Heart left ventricle (tissue), 16 donors: ENCODE data around the gene MRPS16. TPM values are rescaled to one million over a fixed set of nuclear protein-coding genes. Genes with fewer than 3 reads are reported as not detected.
"Not testable (repeated sequence)": the region's sequence is repeated elsewhere in the genome, so short reads cannot be mapped to it uniquely, and the experiment has no call there.

Source experiments
- ATAC-seq, 4 donors: fragments of 200-7000 bp; cut with Tn5 transposase; one replicate each; pipeline ENCODE4 v1.9.1; 2020 to 2022; ENCODE audit warnings: moderate library complexity in 4 of 4, mild to moderate bottlenecking in 3 of 4, moderate number of reproducible peaks in 1 of 4
- DNase-seq, 5 donors: peaks; one replicate each; pipeline ENCODE4 v3.0.0-alpha.2; 2020
- H3K27ac ChIP-seq, 12 donors: fragments of 200-600 bp; sonication (generic) in 4 of 12; one replicate each; pipeline versions ENCODE4 v1.5.0 to v1.8.0; 2016 to 2022; ENCODE audit warnings: mild to moderate bottlenecking in 2 of 12
- H3K27me3 ChIP-seq, 9 donors: fragments of 200-600 bp; sonication (generic) in 2 of 9; one replicate each; pipeline versions ENCODE4 v1.5.1 to v1.8.0; 2016 to 2022; ENCODE audit warnings: mild to moderate bottlenecking in 3 of 9
- H3K36me3 ChIP-seq, 9 donors: fragments of 200-600 bp; sonication (generic) in 2 of 9; one replicate each; pipeline versions ENCODE4 v1.5.0 to v1.8.0; 2018 to 2022; ENCODE audit warnings: mild to moderate bottlenecking in 2 of 9
- H3K4me1 ChIP-seq, 12 donors: fragments of 200-600 bp; sonication (generic) in 4 of 12; one replicate each; pipeline versions ENCODE4 v1.5.0 to v1.8.0; 2016 to 2022; ENCODE audit warnings: mild to moderate bottlenecking in 3 of 12
- H3K4me3 ChIP-seq, 12 donors: fragments of 200-600 bp; sonication (generic) in 4 of 12; one replicate each; pipeline versions ENCODE4 v1.5.0 to v1.8.0; 2017 to 2022; ENCODE audit warnings: mild to moderate bottlenecking in 9 of 12, moderate library complexity in 4 of 12
- H3K9me3 ChIP-seq, 12 donors: fragments of 200-600 bp; sonication (generic) in 4 of 12; one replicate each; pipeline versions ENCODE4 v1.5.0 to v1.8.0; 2016 to 2022; ENCODE audit warnings: mild to moderate bottlenecking in 1 of 12
- POLR2A ChIP-seq, 2 donors: fragments of 450-650 bp; IDR thresholded peaks; one replicate each; pipeline ENCODE4 v1.6.1; 2017; ENCODE audit warnings: antibody characterized with exemption in 2 of 2, mild to moderate bottlenecking in 2 of 2, moderate library complexity in 2 of 2
- WGBS, 4 donors: extraction: QIAGEN DNeasy Blood & Tissue Kit in 2 of 4; methylation state at CpG; one replicate each; pipeline versions ENCODE4 v1.1.5 to v1.1.7; 2013 to 2018; 5-methylcytosine and 5-hydroxymethylcytosine counted together
- intact Hi-C, 10 donors: fragments of 100-400 bp; cut with DNase I; formaldehyde crosslinking; loops; one replicate each; pipeline versions ENCODE4 v1.11.1 to v1.14.2; 2022
- polyA plus RNA-seq, 2 donors: library from polyadenylated mRNA; stranded (reverse); fragments of 200-250 nt; gene quantifications; one replicate each; pipeline ENCODE4 v1.2.3, GENCODE V29; 2013
- total RNA-seq, 9 donors: library from RNA; depleted of rRNA in 2 of 9; stranded (reverse); fragments of >200 nt in 2 of 9; fragmentation: NEBNext Ultra II Directional in 3 of 9; extraction: Animal tissue kit (Norgen Biotek cat#: 25700) in 3 of 9; gene quantifications; one replicate each; pipeline versions ENCODE4 v1.1.0 to v1.2.4, GENCODE V29; 2016 to 2023
- TF ChIP-seq, protein P1 (sequence below), 12 donors: fragments of 200-600 bp; sonication (generic) in 4 of 12; IDR thresholded peaks; one replicate each; pipeline versions ENCODE4 v1.5.0 to v1.8.0; 2018 to 2022; ENCODE audit warnings: antibody characterized with exemption in 12 of 12, mild to moderate bottlenecking in 5 of 12
- donor health status: ischemic (EF 13 %, LVEDD 7.1; RV severe dilation, severe dysfunction).
- donor health status: healthy with polysubstance abuse.
- donor health status: DM: no; HTN: yes; CAD: no.
- donor health status: DM: no; HTN: no; CAD: no.
- donor health status: ischemic (EF 25% LVEDD 6.9; RV normal size, moderate dysfunction).
- donor health status: ischemic (EF 25% LVEDD 5.7; RV mildly dilated, moderate dysfunction).
- donor health status: healthy.
- donor health status: DM: yes; HTN: yes; CAD: no.
- donor health status: ischemic (EF 35%, LVEDD 5.7; RV mildly dilated, moderate dysfunction).
- donor health status: nonischemic (EF 11% LVEDD 7.7; RV severe dilation, severe dysfunction).
- donor health status: DM: yes; HTN: yes; CAD: no.
- donor health status: PGD.
- donor health status: ischemic (EF 29% LVEDD 5.4; RV normal size, mild dysfunction).
- donor health status: nonischemic (EF 23%, LVEDD 6.1; RV moderate dilation, normal function).

The MRPS16 gene
- total and polyA plus RNA-seq, 11 donors: 56.5 to 112 (median 101) TPM

DNA sequence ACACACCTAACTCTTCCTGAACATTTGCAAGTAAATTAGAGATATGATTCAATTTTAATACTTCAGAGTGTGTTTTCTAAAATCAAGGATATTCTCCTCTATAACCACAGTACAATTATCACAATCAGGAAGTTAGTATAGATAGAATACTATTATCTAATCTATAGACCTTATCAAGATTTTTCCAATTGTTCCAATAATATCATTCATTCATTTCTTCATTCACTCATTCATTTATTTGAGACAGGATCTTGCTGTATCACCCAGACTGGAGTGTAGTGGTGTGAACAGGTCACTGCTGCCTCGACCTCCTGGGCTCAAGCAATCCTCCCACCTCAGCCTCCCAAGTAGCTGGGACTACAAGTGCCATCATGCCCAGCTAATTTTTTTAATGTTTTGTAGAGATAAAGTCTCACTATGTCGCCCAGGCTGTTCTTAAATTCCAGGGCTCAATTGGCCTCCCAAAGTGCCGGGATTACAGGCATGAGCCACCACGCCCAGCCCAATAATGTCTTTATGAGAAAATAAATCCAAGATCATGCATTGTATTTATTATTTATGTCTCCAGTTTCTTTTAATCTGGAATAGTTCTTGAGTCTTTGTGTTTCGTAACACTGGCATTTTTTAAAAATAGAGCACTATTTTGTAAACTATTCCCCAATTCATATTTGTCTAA is 10.6 kb upstream of the MRPS16 start:
- H3K36me3 ChIP-seq: no peaks in the 10 kb centered on the region
- no peak for TF ChIP-seq POLR2A (IDR thresholded peaks at IDR 0.05)
- TF ChIP-seq, protein P1, sequence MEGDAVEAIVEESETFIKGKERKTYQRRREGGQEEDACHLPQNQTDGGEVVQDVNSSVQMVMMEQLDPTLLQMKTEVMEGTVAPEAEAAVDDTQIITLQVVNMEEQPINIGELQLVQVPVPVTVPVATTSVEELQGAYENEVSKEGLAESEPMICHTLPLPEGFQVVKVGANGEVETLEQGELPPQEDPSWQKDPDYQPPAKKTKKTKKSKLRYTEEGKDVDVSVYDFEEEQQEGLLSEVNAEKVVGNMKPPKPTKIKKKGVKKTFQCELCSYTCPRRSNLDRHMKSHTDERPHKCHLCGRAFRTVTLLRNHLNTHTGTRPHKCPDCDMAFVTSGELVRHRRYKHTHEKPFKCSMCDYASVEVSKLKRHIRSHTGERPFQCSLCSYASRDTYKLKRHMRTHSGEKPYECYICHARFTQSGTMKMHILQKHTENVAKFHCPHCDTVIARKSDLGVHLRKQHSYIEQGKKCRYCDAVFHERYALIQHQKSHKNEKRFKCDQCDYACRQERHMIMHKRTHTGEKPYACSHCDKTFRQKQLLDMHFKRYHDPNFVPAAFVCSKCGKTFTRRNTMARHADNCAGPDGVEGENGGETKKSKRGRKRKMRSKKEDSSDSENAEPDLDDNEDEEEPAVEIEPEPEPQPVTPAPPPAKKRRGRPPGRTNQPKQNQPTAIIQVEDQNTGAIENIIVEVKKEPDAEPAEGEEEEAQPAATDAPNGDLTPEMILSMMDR (IDR thresholded peaks at IDR 0.05): no peak
- 75 to 78% (median 77%) methylated on average over 5 of the region's 5 CpGs for WGBS, 4 donors
- H3K27ac ChIP-seq: no peak overlapping the region
- intact Hi-C loops: loop anchor here in 1 of 10 donors (10.0 kb wide), 1 partner anchor 382 kb away; the partner anchor contains the start of gene MYOZ1
- no peaks in the 10 kb centered on the region for H3K27me3 ChIP-seq
- ATAC-seq: no peak
- DNase-seq: no peak
- H3K9me3 ChIP-seq: peaks cover 0 to 11% (median 0%) of the 10 kb centered on the region in 12 donors
- H3K4me1 ChIP-seq: no peaks in the 10 kb centered on the region
- no peak overlapping the region for H3K4me3 ChIP-seq

DNA sequence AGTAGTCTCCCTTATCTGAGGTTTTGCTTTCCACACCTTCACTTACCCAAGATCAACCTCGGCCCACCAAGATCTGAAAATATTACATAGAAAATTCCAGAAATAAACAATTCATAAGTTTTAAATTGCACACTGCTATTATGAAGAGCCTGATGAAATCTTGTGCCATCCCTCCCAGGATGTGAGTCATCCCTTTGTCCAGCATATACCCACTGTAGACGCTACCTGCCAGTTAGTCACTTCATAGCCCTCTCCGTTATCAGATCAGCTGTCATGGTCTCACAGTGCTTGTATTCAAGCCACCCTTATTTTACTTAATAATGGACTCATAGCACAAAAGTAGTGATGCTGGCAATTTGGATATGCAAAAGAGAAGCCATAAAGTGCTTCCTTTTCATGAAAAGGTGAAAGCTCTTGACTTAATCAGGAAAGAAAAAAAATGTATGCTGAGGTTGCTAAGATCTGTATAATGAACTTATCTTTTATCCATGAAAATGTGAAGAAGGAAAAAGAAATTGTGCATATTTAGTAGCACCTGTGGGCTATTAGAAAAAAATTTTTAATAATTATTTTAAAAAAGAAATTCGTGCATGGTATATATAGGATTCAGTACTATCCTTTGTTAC is 9.8 kb upstream of the MRPS16 start:
- no peaks in the 10 kb centered on the region for H3K27me3 ChIP-seq
- intact Hi-C loops: loop anchor here in 1 of 10 donors (10.0 kb wide), 1 partner anchor 383 kb away; the partner anchor contains the start of gene MYOZ1
- H3K4me1 ChIP-seq: no peaks in the 10 kb centered on the region
- DNase-seq: no peak
- no peak overlapping the region for H3K4me3 ChIP-seq
- peaks cover 0 to 11% (median 0%) of the 10 kb centered on the region in 12 donors for H3K9me3 ChIP-seq
- no peak for ATAC-seq
- no peak overlapping the region for H3K27ac ChIP-seq
- H3K36me3 ChIP-seq: no peaks in the 10 kb centered on the region
- TF ChIP-seq, protein P1 (IDR thresholded peaks at IDR 0.05): no peak
- no peak for TF ChIP-seq POLR2A (IDR thresholded peaks at IDR 0.05)
- 63 to 72% (median 68%) methylated on average over 4 of the region's 4 CpGs for WGBS, 4 donors

DNA sequence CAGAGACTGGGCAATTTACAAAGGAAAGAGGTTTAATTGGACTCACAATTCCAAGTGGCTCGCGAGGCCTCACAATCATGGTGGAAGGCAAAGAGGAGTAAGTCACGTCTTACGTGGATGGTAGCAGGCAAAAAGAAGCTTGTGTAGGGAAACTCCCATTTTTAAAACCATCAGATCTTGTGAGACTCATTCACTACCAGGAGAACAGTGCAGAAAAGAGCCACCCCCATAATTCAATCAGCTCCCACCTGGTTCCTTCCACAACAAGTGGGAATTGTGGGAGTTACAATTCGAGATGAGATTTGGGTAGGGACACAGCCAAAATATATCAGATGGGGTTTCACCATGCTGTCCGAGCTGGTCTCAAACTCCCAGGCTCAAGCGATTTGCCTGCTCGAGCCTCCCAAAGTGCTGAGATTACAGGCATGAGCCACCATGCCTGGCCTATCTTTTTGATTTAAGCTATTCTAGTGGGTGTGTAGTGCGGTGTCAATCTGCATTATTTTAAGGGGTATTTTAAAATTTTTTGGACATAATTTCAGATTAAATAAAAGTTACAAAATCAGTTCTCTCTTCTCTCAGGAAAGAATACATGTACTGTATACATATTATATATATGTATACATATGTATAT is 9.0 kb upstream of the MRPS16 start:
- Histone ChIP-seq H3K27me3 (no peaks in the 10 kb centered on the region), H3K4me3 (no peak overlapping the region), H3K27ac (no peak overlapping the region), H3K9me3 (peaks cover 0 to 11% (median 0%) of the 10 kb centered on the region in 12 donors), H3K36me3 (no peaks in the 10 kb centered on the region), H3K4me1 (no peaks in the 10 kb centered on the region)
- DNase-seq: no peak
- TF ChIP-seq, protein P1 (IDR thresholded peaks at IDR 0.05): no peak
- no peak for TF ChIP-seq POLR2A (IDR thresholded peaks at IDR 0.05)
- WGBS, 4 donors: 85 to 92% (median 90%) methylated on average over 9 of the region's 9 CpGs
- no peak for ATAC-seq
- intact Hi-C loops: loop anchor here in 1 of 10 donors (10.0 kb wide), 1 partner anchor 383 kb away; the partner anchor contains the start of gene MYOZ1

DNA sequence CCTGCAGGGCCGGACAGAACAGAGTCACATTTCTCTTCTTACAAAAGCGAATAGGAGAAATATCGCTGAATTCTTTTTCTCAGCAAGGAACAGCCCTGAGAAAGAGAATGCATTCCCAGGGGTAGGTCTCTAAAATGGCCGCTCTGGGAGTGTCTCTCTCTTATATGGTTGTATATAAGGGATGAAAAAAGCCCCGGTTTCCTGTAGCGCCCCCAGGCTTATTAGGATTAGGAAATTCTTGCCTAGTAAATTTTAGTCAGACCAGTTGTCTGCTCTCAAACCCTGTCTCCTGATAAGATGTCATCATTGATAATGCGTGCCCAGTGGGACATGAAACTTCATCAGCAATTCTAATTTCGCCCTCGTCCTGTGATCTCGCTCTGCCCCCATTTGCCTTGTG is 6.2 kb upstream of the MRPS16 start:
- 96 to 97% (median 96%) methylated on average over 10 of the region's 10 CpGs for WGBS, 4 donors
- intact Hi-C loops: loop anchor here in 2 of 10 donors (5.0 to 10.0 kb wide), 2 partner anchors 236 to 384 kb away; partner anchors contain the start of genes MYOZ1 (in 1 of the 2) and PPP3CB (in 1 of the 2)
- H3K4me1 ChIP-seq, DNase-seq, H3K27ac ChIP-seq, H3K4me3 ChIP-seq, H3K36me3 ChIP-seq, H3K27me3 ChIP-seq, ATAC-seq: not testable (repeated sequence)
- peaks cover 0 to 11% (median 0%) of the 10 kb centered on the region in 12 donors for H3K9me3 ChIP-seq
